Stomach (tissue), 9 donors: ENCODE results near the gene ATG4C. TPM values are rescaled to one million over a fixed set of nuclear protein-coding genes. Genes with fewer than 3 reads are reported as not detected.

Experiments used
- DNase-seq, 2 donors: peaks; one replicate each; pipeline versions ENCODE4 v3.0.0 to v3.0.0-alpha.2; 2013 to 2019
- H3K27ac ChIP-seq, 5 donors: fragments of 200-600 bp in 4 of 5; sonication (generic) in 4 of 5; one replicate each; pipeline ENCODE4 v1.5.1; 2013 to 2019; ENCODE audit warnings: mild to moderate bottlenecking in 1 of 5, moderate library complexity in 1 of 5
- H3K27me3 ChIP-seq, 3 donors: fragments of 200-600 bp; sonication (generic); one replicate each; pipeline ENCODE4 v1.5.1; 2017 to 2019; ENCODE audit warnings: mixed run types in 1 of 3
- H3K36me3 ChIP-seq, 4 donors: fragments of 200-600 bp; sonication (generic); 1 replicate in 3 of 4; 2 replicates in 1 of 4; pipeline ENCODE4 v1.5.1; 2016 to 2019
- H3K4me1 ChIP-seq, 4 donors: fragments of 200-600 bp; sonication (generic); one replicate each; pipeline ENCODE4 v1.5.1; 2016 to 2019
- H3K4me3 ChIP-seq, 4 donors: fragments of 200-600 bp; sonication (generic) in 3 of 4; one replicate each; pipeline ENCODE4 v1.5.1; 2016 to 2019; ENCODE audit warnings: mild to moderate bottlenecking in 1 of 4
- H3K9me3 ChIP-seq, 4 donors: fragments of 200-600 bp; sonication (generic); one replicate each; pipeline ENCODE4 v1.5.1; 2016 to 2019
- EP300 ChIP-seq: sonication (generic); formaldehyde crosslinking; IDR thresholded peaks from one replicate; pipeline ENCODE4 v1.6.1; 2017; ENCODE audit warnings: antibody characterized with exemption
- POLR2A ChIP-seq, 4 donors: fragments of 450-650 bp; IDR thresholded peaks; one replicate each; pipeline ENCODE4 v1.6.1; 2016; ENCODE audit warnings: antibody characterized with exemption in 4 of 4, control low read depth in 2 of 4, mild to moderate bottlenecking in 1 of 4, moderate library complexity in 1 of 4
- POLR2AphosphoS5 ChIP-seq, 3 donors: sonication (generic); formaldehyde crosslinking; IDR thresholded peaks; one replicate each; pipeline ENCODE4 v1.6.1; 2016; ENCODE audit warnings: antibody characterized with exemption in 3 of 3
- WGBS, 5 donors: extraction: QIAGEN DNeasy Blood & Tissue Kit in 3 of 5; methylation state at CpG; one replicate each; pipeline versions ENCODE4 v1.1.5 to v1.1.7; 2013 to 2018; 5-methylcytosine and 5-hydroxymethylcytosine counted together
- intact Hi-C: fragments of 100-400 bp; cut with DNase I; formaldehyde crosslinking; loops from one replicate; pipeline ENCODE4 v1.15.1; 2023; ENCODE audit warnings: low total_unique reads
- polyA plus RNA-seq, 3 donors: library from polyadenylated mRNA; stranded (reverse); fragments of 200-250 nt; gene quantifications; one replicate each; pipeline ENCODE4 v1.2.3, GENCODE V29; 2013
- total RNA-seq, 5 donors: library from RNA; depleted of rRNA; stranded (reverse); fragments of >200 nt; gene quantifications; one replicate each; pipeline versions ENCODE4 v1.1.0 to v1.2.3, GENCODE V29; 2014 to 2016
- TF ChIP-seq, protein P1 (sequence below), 7 experiments: fragments of 450-650 bp in 4 of 7; fragments of 200-600 bp in 3 of 7; sonication (generic) in 3 of 7; IDR thresholded peaks; one replicate each; pipeline ENCODE4 v1.5.1; 2016 to 2019; ENCODE audit warnings: antibody characterized with exemption in 7 of 7, control low read depth in 2 of 7, mild to moderate bottlenecking in 1 of 7
- donor health status: healthy with polysubstance abuse.
- donor health status: Bipolar disorder and iron deficiency.
- donor health status: healthy.

The ATG4C gene
- total and polyA plus RNA-seq, 8 donors = 2.3 to 42.4 (median 6.9) TPM

DNA sequence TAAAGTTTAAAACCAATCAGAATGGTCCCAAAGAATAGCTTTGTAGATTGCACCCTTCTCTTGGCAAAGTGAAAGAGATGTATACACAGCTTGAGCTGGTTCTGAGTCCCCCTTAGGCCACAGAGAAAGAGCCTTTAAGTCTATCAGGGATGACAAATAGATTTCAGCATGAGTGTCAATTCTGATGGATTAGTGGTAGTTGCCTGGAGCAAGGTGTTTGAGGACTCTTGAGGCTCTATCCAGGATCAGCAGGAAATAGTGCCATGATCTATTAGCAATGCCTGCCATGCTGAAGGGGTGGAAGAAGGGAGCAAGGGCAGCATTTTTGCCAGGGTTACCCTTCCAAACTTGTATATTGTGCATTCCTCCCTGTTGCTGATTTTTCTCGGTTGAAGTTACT lies 116.6 kb downstream of the ATG4C start:
- 77 to 93% (median 88%) methylated on average over 1 of the region's 1 CpG for WGBS, 5 donors
- Histone ChIP-seq H3K4me3 (no peak overlapping the region), H3K4me1 (no peaks in the 10 kb centered on the region), H3K27ac (no peak overlapping the region), H3K9me3 (no peaks in the 10 kb centered on the region), H3K27me3 (no peaks in the 10 kb centered on the region), H3K36me3 (no peaks in the 10 kb centered on the region)
- DNase-seq = no peak
- TF ChIP-seq EP300 (no peak), POLR2AphosphoS5 (IDR thresholded peaks at IDR 0.05) (no peak)
- TF ChIP-seq, protein P1, sequence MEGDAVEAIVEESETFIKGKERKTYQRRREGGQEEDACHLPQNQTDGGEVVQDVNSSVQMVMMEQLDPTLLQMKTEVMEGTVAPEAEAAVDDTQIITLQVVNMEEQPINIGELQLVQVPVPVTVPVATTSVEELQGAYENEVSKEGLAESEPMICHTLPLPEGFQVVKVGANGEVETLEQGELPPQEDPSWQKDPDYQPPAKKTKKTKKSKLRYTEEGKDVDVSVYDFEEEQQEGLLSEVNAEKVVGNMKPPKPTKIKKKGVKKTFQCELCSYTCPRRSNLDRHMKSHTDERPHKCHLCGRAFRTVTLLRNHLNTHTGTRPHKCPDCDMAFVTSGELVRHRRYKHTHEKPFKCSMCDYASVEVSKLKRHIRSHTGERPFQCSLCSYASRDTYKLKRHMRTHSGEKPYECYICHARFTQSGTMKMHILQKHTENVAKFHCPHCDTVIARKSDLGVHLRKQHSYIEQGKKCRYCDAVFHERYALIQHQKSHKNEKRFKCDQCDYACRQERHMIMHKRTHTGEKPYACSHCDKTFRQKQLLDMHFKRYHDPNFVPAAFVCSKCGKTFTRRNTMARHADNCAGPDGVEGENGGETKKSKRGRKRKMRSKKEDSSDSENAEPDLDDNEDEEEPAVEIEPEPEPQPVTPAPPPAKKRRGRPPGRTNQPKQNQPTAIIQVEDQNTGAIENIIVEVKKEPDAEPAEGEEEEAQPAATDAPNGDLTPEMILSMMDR (IDR thresholded peaks at IDR 0.05) = no peak
- intact Hi-C loops = no loop called here

DNA sequence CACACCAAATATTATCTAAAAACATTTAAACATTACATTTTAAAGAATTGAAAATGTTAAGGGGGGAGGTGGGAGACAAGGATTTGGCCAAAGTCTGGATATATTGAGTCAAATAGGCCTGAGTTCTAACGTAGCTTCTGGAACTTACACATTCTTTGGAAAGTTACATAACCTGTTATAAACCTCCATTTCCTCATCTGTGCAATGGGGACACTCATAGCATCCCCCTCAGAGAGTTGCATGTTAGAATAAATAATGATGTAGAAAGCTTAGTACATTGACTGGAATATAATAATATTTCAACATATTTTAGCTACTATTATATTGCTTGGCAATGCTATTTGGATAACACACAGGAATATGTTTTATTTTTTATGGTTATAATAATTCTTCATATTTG lies 117.7 kb downstream of the ATG4C start:
- H3K4me3 ChIP-seq = no peak overlapping the region
- no peaks in the 10 kb centered on the region for H3K27me3 ChIP-seq
- 73 to 95% (median 85%) methylated on average over 1 of the region's 1 CpG for WGBS, 5 donors
- no peak for DNase-seq
- no peaks in the 10 kb centered on the region for H3K36me3 ChIP-seq
- intact Hi-C loops = no loop called here
- TF ChIP-seq EP300 = no peak
- TF ChIP-seq POLR2A (IDR thresholded peaks at IDR 0.05) = no peak
- TF ChIP-seq POLR2AphosphoS5 (IDR thresholded peaks at IDR 0.05) = no peak
- TF ChIP-seq, protein P1 (IDR thresholded peaks at IDR 0.05) = no peak
- H3K4me1 ChIP-seq = no peaks in the 10 kb centered on the region
- no peaks in the 10 kb centered on the region for H3K9me3 ChIP-seq
- H3K27ac ChIP-seq = no peak overlapping the region

DNA sequence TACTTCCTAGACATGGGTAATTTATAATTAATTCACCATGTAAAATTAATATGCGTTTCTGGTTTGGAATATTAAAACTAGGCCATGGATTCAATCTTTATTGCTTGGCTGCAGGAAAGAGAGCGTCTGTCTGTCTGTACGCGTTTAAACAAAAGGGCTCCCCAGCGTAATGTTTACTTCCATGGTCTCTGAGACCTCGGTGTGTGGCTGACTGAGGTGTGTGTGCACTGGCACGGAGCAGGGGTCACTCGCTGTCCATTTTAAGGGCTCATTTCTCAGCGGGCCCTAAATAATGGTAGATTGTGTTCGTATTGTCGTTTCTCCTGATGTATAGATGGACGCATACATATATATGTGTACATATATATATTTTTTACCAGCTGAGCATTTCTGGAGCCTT lies 119.6 kb downstream of the ATG4C start:
- no peaks in the 10 kb centered on the region for H3K27me3 ChIP-seq
- no peak overlapping the region for H3K27ac ChIP-seq
- no peaks in the 10 kb centered on the region for H3K4me1 ChIP-seq
- no peaks in the 10 kb centered on the region for H3K9me3 ChIP-seq
- WGBS, 5 donors = 58 to 82% (median 67%) methylated on average over 12 of the region's 12 CpGs
- intact Hi-C loops = no loop called here
- H3K36me3 ChIP-seq = no peaks in the 10 kb centered on the region
- H3K4me3 ChIP-seq = no peak overlapping the region
- no peak for DNase-seq
- TF ChIP-seq POLR2A (IDR thresholded peaks at IDR 0.05) (no peak), POLR2AphosphoS5 (IDR thresholded peaks at IDR 0.05) (no peak), EP300 (no peak)
- TF ChIP-seq, protein P1 (IDR thresholded peaks at IDR 0.05) = no peak

DNA sequence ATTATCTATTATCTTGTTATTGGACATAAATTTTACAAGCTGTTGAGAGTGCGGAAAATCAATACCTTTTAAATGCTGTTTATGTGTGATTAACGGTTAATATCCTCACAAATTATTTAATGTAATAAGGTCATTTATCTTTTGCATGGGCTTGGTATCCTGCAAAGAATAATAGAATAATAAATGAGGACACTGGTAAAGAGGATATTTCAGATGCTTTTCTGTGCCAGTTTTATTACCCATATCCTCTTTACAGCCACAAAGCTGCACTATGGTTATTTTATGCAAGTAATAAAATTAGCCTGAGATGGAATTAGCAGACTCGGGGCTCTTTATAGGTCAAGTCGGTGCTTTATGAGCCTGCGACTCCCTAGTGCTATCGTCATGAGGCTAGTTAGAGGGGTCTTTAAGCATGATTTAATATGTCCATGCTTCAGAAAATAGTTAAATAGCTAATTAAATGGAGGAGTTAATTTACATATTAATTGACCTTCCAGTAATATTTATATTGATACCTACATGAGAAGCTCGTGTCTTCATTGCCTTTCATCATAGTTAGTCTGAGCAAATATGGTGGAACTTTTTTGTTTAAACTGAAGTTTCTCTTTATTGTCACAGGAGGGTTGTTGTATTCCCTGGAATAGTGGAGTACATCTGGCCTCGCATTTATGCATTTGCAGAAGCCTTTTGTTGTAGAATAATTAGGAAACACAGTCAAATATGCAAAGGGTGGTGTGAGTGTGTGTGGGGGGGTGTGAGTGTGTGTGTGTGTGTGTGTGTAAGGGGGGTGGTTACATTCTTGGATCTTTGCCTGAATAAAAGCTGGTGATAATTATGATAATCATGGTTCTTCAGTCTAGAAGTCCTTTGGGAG lies 120.3 kb downstream of the ATG4C start:
- no peak for TF ChIP-seq POLR2A (IDR thresholded peaks at IDR 0.05)
- TF ChIP-seq, protein P1 (IDR thresholded peaks at IDR 0.05) = no peak
- TF ChIP-seq POLR2AphosphoS5 (IDR thresholded peaks at IDR 0.05) = no peak
- no peak for TF ChIP-seq EP300
- WGBS, 5 donors = 87 to 91% (median 88%) methylated on average over 8 of the region's 8 CpGs
- Histone ChIP-seq H3K27ac (no peak overlapping the region), H3K4me3 (no peak overlapping the region), H3K9me3 (no peaks in the 10 kb centered on the region), H3K36me3 (no peaks in the 10 kb centered on the region), H3K27me3 (no peaks in the 10 kb centered on the region), H3K4me1 (no peaks in the 10 kb centered on the region)
- intact Hi-C loops = no loop called here
- DNase-seq = no peak
